ES-I3 (cell line): ENCODE results near the gene GATD1.
"Not testable (repeated sequence)": the region's sequence is repeated elsewhere in the genome, so short reads cannot be mapped to it uniquely, and the experiment has no call there.

Experiments used
- H3K36me3 ChIP-seq: 2 replicates; pipeline ENCODE4 v1.6.1; 2013; ENCODE audit warnings: mild to moderate bottlenecking, low read length, control low read depth, moderate library complexity; ENCODE audit not compliant: insufficient read depth
- H3K4me1 ChIP-seq: 2 replicates; pipeline ENCODE4 v1.6.1; 2013; ENCODE audit warnings: mild to moderate bottlenecking, control low read depth, low read length; ENCODE audit not compliant: insufficient read depth
- H3K9ac ChIP-seq: 2 replicates; pipeline ENCODE4 v1.6.1; 2013; ENCODE audit warnings: low read depth, mild to moderate bottlenecking, low read length, moderate library complexity
- H3K9me3 ChIP-seq: 2 replicates; pipeline ENCODE4 v1.6.1; 2013; ENCODE audit warnings: mild to moderate bottlenecking, low read length, moderate library complexity; ENCODE audit not compliant: control insufficient read depth, insufficient read depth

GATD1 gene

GRCh38 chr11:748007-748359, 29.3 kb downstream of the GATD1 start:
- Histone ChIP-seq H3K4me1 (peaks cover 9% of the 10 kb centered on the region; the same call in 1 of the 2 replicates), H3K36me3 (no peaks in the 10 kb centered on the region; the same call in 1 of the 2 replicates), H3K9me3 (no peaks in the 10 kb centered on the region), H3K9ac (peak overlapping the region; percentile 97)

GRCh38 chr11:747158-748006, 29.9 kb downstream of the GATD1 start, which contains the start of gene TALDO1:
TALDO1 (plus strand) TSS chr11:747464; CDS start chr11:747482, 18 bp downstream.
- no peaks in the 10 kb centered on the region for H3K9me3 ChIP-seq
- peaks cover 9% of the 10 kb centered on the region; the same call in 1 of the 2 replicates for H3K4me1 ChIP-seq
- H3K36me3 ChIP-seq, result no peaks in the 10 kb centered on the region
- H3K9ac ChIP-seq, result peak within 1 kb of the TSS; percentile 97

- H3K4me1 ChIP-seq, result peaks cover 9% of the 10 kb centered on the region; the same call in 1 of the 2 replicates
- no peaks in the 10 kb centered on the region for H3K36me3 ChIP-seq
- no peaks in the 10 kb centered on the region for H3K9me3 ChIP-seq
- peak overlapping the region; percentile 97 for H3K9ac ChIP-seq
These were observed 30.8 kb downstream of the GATD1 start for GRCh38 chr11:746289-747157.

GRCh38 chr11:745428-745827, 31.9 kb downstream of the GATD1 start:
- peaks cover 9% of the 10 kb centered on the region; the same call in 1 of the 2 replicates for H3K4me1 ChIP-seq
- H3K9ac ChIP-seq, result no peak overlapping the region

GRCh38 chr11:742571-743201, 34.6 kb downstream of the GATD1 start:
- Histone ChIP-seq H3K4me1 (peaks cover 4% of the 10 kb centered on the region; the same call in 1 of the 2 replicates), H3K9ac (no peak overlapping the region), H3K9me3 (no peaks in the 10 kb centered on the region), H3K36me3 (no peaks in the 10 kb centered on the region)

More at GRCh38 chr11:745428-745827, 31.9 kb downstream of the GATD1 start:
- Histone ChIP-seq H3K36me3 (no peaks in the 10 kb centered on the region), H3K9me3 (no peaks in the 10 kb centered on the region)

GRCh38 chr11:742156-742546, 35.1 kb downstream of the GATD1 start:
- Histone ChIP-seq H3K36me3 (no peaks in the 10 kb centered on the region), H3K9me3 (no peaks in the 10 kb centered on the region), H3K4me1 (peaks cover 4% of the 10 kb centered on the region; the same call in 1 of the 2 replicates), H3K9ac (no peak overlapping the region)

GRCh38 chr11:737899-738298, 39.4 kb downstream of the GATD1 start:
- H3K4me1 ChIP-seq, H3K9me3 ChIP-seq: not testable (repeated sequence)

GRCh38 chr11:737366-737765, 39.9 kb downstream of the GATD1 start:
- no peaks in the 10 kb centered on the region for H3K4me1 ChIP-seq
- H3K9me3 ChIP-seq, result no peaks in the 10 kb centered on the region
- H3K36me3 ChIP-seq, result no peaks in the 10 kb centered on the region
- H3K9ac ChIP-seq, result no peak overlapping the region

More at GRCh38 chr11:737899-738298, 39.4 kb downstream of the GATD1 start:
- H3K9ac ChIP-seq, H3K36me3 ChIP-seq: not testable (repeated sequence)

- not testable (repeated sequence) for H3K9ac ChIP-seq, H3K4me1 ChIP-seq, H3K9me3 ChIP-seq, H3K36me3 ChIP-seq
These were observed 42.7 kb downstream of the GATD1 start for GRCh38 chr11:734541-734940.

GRCh38 chr11:733072-733471, 44.2 kb downstream of the GATD1 start:
- Histone ChIP-seq H3K36me3 (no peaks in the 10 kb centered on the region), H3K9me3 (no peaks in the 10 kb centered on the region), H3K4me1 (no peaks in the 10 kb centered on the region), H3K9ac (no peak overlapping the region)

GRCh38 chr11:729492-730074, 47.7 kb downstream of the GATD1 start:
- Histone ChIP-seq H3K9me3 (no peaks in the 10 kb centered on the region), H3K4me1 (peaks cover 10% of the 10 kb centered on the region; the same call in 1 of the 2 replicates), H3K36me3 (no peaks in the 10 kb centered on the region), H3K9ac (no peak overlapping the region)

- no peak overlapping the region for H3K9ac ChIP-seq
- H3K36me3 ChIP-seq, result no peaks in the 10 kb centered on the region
- peaks cover 10% of the 10 kb centered on the region; the same call in 1 of the 2 replicates for H3K4me1 ChIP-seq
- no peaks in the 10 kb centered on the region for H3K9me3 ChIP-seq
These were observed 48.3 kb downstream of the GATD1 start for GRCh38 chr11:728901-729491.

- no peak overlapping the region; the same call in 1 of the 2 replicates for H3K9ac ChIP-seq
- peaks cover 10% of the 10 kb centered on the region; the same call in 1 of the 2 replicates for H3K4me1 ChIP-seq
- no peaks in the 10 kb centered on the region for H3K9me3 ChIP-seq
- H3K36me3 ChIP-seq, result no peaks in the 10 kb centered on the region
These were observed 49.2 kb downstream of the GATD1 start for GRCh38 chr11:727859-728748.
